Choroid plexus epithelial cell (primary cell): ENCODE results near the gene MAP3K20.
"Not testable (repeated sequence)": the region's sequence is repeated elsewhere in the genome, so short reads cannot be mapped to it uniquely, and the experiment has no call there.

Experiments used
- DNase-seq: peaks from one replicate; pipeline ENCODE4 v3.0.0-alpha.2; 2010; ENCODE audit warnings: low read depth
- H3K4me3 ChIP-seq: 2 replicates; pipeline ENCODE4 v1.5.1; 2011; ENCODE audit warnings: low read depth, mild to moderate bottlenecking, control low read depth, low read length, moderate library complexity
- CTCF ChIP-seq: conservative IDR thresholded peaks from 2 replicates; pipeline ENCODE4 v1.5.1; 2011; ENCODE audit warnings: low read depth, mild to moderate bottlenecking, control low read depth, inconsistent platforms, low read length, moderate library complexity

The MAP3K20 gene

GRCh38 chr2:173198327-173198726 is 122.7 kb downstream of the MAP3K20 start:
- no peak for TF ChIP-seq CTCF
- H3K4me3 ChIP-seq: no peak overlapping the region
- no peak for DNase-seq

GRCh38 chr2:173199294-173199693 is 123.6 kb downstream of the MAP3K20 start:
- H3K4me3 ChIP-seq: no peak overlapping the region
- DNase-seq: no peak
- TF ChIP-seq CTCF: no peak

- no peak for TF ChIP-seq CTCF
- no peak for DNase-seq
- H3K4me3 ChIP-seq: no peak overlapping the region
Observed at GRCh38 chr2:173202570-173202969, 126.9 kb downstream of the MAP3K20 start.

- TF ChIP-seq CTCF: no peak
- peak; percentile 49 for DNase-seq
Observed at GRCh38 chr2:173204316-173204715, 128.7 kb downstream of the MAP3K20 start.

GRCh38 chr2:173205375-173205774 is 129.7 kb downstream of the MAP3K20 start:
- peak; percentile 67 for DNase-seq
- H3K4me3 ChIP-seq: no peak overlapping the region
- TF ChIP-seq CTCF: no peak

More at GRCh38 chr2:173204316-173204715, 128.7 kb downstream of the MAP3K20 start:
- H3K4me3 ChIP-seq: no peak overlapping the region

- not testable (repeated sequence) for DNase-seq, H3K4me3 ChIP-seq
Observed at GRCh38 chr2:173207124-173207523, 131.5 kb downstream of the MAP3K20 start.

GRCh38 chr2:173210270-173211196 is 134.9 kb downstream of the MAP3K20 start:
- DNase-seq: peak; percentile 98
- TF ChIP-seq CTCF: peak; percentile 97
- H3K4me3 ChIP-seq: no peak overlapping the region
